HUES48 (cell line): ENCODE results near the gene IQCH.

ENCODE experiments used
- H3K27ac ChIP-seq: one replicate; pipeline ENCODE4 v1.7.0; 2013; ENCODE audit warnings: low read depth, low read length, inconsistent platforms
- H3K27me3 ChIP-seq: 2 replicates; pipeline ENCODE4 v1.6.1; 2013; ENCODE audit warnings: mild to moderate bottlenecking, low read length; ENCODE audit not compliant: control insufficient read depth, insufficient read depth
- H3K36me3 ChIP-seq: 2 replicates; pipeline ENCODE4 v1.6.1; 2013; ENCODE audit warnings: low read length; ENCODE audit not compliant: control insufficient read depth, insufficient read depth
- H3K4me1 ChIP-seq: 2 replicates; pipeline ENCODE4 v1.6.1; 2013; ENCODE audit warnings: mild to moderate bottlenecking, low read length; ENCODE audit not compliant: control insufficient read depth, insufficient read depth
- H3K4me3 ChIP-seq: 2 replicates; pipeline ENCODE4 v1.5.1; 2013; ENCODE audit warnings: mild to moderate bottlenecking, low read depth, low read length
- H3K9ac ChIP-seq: 2 replicates; pipeline ENCODE4 v1.6.1; 2013; ENCODE audit warnings: mild to moderate bottlenecking, low read depth, low read length, moderate library complexity
- H3K9me3 ChIP-seq: 2 replicates; pipeline ENCODE4 v1.6.1; 2013; ENCODE audit warnings: low read length; ENCODE audit not compliant: control insufficient read depth, insufficient read depth

The IQCH gene

DNA sequence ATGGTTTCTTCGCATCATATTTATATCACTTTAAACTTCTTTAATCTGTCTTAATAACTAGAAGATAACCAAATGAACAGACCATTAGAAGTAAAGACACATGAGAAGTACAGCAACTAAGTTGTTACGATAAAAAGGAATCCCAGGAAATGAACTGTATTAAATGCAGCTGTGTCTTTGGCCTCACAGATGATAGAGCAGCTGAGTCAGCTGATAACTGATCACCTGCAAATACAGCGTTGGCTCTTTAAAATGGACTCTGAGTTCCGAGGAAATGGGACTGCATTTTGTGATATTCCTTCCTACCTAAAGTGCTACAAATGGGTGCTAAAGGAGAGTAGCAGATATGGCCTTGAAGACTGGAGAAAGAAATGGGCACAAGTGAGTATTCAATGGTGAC is 145.3 kb downstream of the IQCH start:
- no peak overlapping the region for H3K4me3 ChIP-seq
- no peaks in the 10 kb centered on the region for H3K9me3 ChIP-seq
- H3K27me3 ChIP-seq = no peaks in the 10 kb centered on the region
- no peak overlapping the region for H3K27ac ChIP-seq
- H3K4me1 ChIP-seq = peaks cover 32% of the 10 kb centered on the region
- H3K36me3 ChIP-seq = no peaks in the 10 kb centered on the region
- H3K9ac ChIP-seq = no peak overlapping the region

DNA sequence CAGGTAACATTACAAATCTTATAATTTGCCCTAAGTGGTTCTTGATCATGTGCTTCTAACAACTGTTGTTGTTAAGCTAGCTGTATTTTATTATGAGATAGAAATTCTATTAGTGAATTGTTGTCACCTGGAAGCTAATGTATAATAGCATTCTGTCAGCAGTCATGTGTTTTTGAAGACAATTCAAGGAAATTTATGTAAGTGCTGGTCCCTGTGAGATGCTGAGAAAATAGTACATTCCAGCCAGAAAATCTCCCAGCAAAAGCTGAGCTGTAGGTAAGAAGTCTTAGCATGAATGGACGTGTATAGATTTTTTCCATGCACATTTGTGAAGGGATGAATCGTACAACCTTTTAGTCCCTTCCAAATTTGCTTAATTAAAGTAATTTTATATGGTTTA is 146.3 kb downstream of the IQCH start:
- Histone ChIP-seq H3K4me1 (peaks cover 31% of the 10 kb centered on the region), H3K27ac (no peak overlapping the region), H3K27me3 (no peaks in the 10 kb centered on the region), H3K9ac (no peak overlapping the region), H3K36me3 (no peaks in the 10 kb centered on the region), H3K4me3 (no peak overlapping the region), H3K9me3 (no peaks in the 10 kb centered on the region)

DNA sequence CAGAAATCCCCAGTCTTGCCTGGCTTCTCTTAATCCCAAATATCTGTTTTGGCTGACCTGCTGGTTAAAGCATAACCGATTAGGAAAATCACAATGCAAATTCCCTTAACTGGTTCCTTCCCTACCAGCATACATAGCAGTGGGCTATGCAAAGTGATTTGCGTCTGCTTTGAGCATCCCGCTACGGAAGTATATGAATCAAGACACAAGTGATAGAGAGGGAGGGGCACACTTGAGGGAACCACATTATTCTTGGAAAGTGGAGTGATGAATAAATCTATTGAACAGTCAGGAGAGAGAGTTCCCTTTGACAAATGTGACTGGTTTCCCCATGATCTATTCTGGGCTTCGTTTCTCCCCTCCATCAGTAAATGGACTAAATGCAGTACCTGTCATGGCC is 146.8 kb downstream of the IQCH start:
- Histone ChIP-seq H3K4me3 (no peak overlapping the region), H3K9me3 (no peaks in the 10 kb centered on the region), H3K27me3 (no peaks in the 10 kb centered on the region), H3K36me3 (no peaks in the 10 kb centered on the region), H3K27ac (no peak overlapping the region), H3K9ac (no peak overlapping the region), H3K4me1 (peaks cover 26% of the 10 kb centered on the region)

DNA sequence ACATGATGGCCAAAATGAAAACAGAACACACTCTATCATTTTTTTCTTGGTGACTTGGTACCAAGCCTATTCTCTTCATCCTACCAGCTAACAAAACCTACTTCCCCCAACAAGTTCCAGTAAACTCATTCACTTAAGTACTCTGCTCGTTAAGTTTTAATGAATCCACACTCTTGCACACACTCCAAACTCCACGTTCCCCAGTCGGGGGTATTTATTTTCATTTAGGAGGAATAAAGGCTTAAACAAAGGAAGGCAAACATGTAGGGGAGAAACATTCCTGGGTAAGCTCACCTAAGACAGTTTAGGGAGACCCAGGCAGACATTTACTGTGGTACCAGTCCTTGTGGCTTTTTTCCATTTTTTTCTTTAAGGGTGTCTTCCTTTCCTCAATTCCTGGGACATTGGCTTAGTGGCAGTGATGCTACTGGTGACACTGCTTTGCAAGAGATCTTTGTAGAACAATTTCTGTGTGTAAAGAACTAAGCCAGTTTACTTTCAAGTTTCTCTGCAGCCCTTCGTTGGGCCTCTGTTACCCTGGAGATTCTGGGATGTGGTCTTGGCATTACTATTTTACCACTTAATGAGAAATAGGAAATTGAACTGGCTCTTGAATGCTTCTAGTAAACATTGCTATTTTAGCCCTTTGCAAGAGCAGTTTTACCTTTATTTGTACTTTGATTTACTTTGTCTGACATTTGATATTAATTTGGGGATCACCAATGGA is 149.0 kb downstream of the IQCH start:
- Histone ChIP-seq H3K4me3 (no peak overlapping the region), H3K9ac (no peak overlapping the region), H3K27me3 (no peaks in the 10 kb centered on the region), H3K4me1 (peaks cover 33% of the 10 kb centered on the region), H3K36me3 (no peaks in the 10 kb centered on the region), H3K27ac (no peak overlapping the region), H3K9me3 (no peaks in the 10 kb centered on the region)

DNA sequence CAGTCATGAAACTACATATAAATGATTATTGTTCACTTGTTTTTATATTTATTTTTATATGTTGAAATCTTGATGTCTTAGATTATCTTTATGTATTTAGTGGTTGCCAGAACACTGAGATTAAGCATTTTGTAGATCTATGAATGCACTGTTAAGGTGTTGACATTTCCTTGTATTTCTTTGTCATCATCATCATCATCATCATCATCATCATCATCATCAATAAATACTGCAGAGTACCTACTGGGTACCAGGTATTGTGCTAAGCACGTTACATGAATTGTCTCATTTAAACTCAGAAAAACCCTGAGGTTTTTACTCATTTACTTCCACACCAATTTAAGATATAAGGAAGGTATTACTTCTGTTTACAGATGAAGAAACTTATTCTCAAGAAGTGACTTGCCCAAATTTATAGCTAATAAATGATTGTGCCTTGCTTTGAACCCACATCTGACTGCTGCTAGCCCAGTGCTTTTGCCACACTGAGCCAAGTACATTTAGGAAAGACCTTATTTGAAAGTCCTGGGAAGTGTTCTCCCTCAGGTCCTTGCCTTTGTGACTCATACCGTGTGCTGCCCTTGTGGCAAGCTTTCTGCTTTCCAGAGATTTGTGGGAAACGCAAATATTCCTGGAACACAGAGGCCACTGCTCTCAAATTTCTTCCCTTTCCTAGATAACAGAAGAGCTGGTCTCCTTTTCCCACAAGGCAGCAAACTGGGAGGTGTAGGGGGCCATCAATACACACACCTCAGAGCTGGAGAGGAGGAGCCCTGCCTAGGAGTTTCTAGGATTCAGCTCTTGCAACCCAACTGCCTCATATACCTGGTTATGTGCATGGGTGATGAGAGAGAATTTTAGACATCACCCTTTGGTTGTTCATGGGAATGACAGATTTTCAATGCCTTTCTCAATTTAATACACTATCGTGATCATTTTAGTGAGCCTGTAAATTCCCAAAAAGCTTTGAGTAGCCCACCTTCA is 150.9 kb downstream of the IQCH start:
- no peak overlapping the region for H3K9ac ChIP-seq
- H3K27me3 ChIP-seq = no peaks in the 10 kb centered on the region
- H3K9me3 ChIP-seq = no peaks in the 10 kb centered on the region
- no peak overlapping the region for H3K4me3 ChIP-seq
- H3K4me1 ChIP-seq = peaks cover 38% of the 10 kb centered on the region
- no peaks in the 10 kb centered on the region for H3K36me3 ChIP-seq
- no peak overlapping the region for H3K27ac ChIP-seq

DNA sequence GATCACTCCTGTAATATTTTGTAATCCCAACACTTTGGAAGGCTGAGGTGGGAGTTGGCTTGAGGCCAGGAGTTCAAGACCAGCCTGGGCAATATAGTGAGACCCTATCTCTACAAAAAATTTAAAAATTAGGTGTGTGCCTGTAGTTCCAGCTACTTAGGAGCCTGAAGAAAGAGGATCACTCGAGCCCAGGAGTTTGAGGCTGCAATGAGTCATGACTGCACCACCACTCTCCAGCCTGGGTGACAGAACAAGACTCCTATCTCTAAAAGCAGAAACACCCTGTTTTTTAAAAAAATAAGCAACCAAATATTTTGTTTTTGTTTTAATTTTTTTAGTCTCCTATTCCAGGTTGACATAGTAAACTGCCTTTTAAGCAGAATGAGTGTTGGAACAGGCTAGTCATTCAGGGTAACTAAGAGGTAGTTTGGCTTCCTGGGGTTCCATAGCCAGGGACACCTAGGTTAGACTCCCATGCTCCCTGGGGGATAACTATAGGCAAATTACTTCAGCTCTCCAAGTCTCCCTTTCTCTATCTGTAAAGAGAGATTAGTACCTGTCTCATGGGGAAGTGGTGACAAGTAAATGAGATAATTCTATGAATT is 151.8 kb downstream of the IQCH start:
- H3K27me3 ChIP-seq = no peaks in the 10 kb centered on the region
- H3K9me3 ChIP-seq = no peaks in the 10 kb centered on the region
- no peaks in the 10 kb centered on the region for H3K36me3 ChIP-seq
- no peak overlapping the region for H3K9ac ChIP-seq
- H3K4me3 ChIP-seq = no peak overlapping the region
- H3K27ac ChIP-seq = no peak overlapping the region
- H3K4me1 ChIP-seq = peaks cover 35% of the 10 kb centered on the region

DNA sequence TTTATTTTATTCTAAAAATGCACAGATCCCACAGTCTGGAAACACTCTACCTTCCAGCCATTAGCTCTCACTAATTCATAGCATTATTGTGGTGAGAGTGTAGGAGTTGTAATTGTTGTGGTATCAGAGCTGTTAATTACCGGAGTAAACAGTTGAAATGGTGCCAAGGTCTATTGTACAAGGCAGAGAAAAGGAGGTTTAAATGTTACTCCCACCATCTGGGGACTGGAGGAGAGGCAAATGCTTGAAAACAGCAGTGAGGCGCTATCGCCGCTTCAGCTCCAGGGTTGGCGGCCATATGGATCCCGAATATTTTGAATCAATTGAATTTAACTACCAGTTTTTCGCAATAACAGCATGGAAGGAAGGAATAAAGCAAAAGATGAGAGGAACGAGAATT is 153.2 kb downstream of the IQCH start:
- no peaks in the 10 kb centered on the region for H3K9me3 ChIP-seq
- no peaks in the 10 kb centered on the region for H3K27me3 ChIP-seq
- H3K36me3 ChIP-seq = no peaks in the 10 kb centered on the region
- peak overlapping the region; percentile 41 for H3K27ac ChIP-seq
- H3K9ac ChIP-seq = no peak overlapping the region
- no peak overlapping the region for H3K4me3 ChIP-seq
- peaks cover 34% of the 10 kb centered on the region for H3K4me1 ChIP-seq

DNA sequence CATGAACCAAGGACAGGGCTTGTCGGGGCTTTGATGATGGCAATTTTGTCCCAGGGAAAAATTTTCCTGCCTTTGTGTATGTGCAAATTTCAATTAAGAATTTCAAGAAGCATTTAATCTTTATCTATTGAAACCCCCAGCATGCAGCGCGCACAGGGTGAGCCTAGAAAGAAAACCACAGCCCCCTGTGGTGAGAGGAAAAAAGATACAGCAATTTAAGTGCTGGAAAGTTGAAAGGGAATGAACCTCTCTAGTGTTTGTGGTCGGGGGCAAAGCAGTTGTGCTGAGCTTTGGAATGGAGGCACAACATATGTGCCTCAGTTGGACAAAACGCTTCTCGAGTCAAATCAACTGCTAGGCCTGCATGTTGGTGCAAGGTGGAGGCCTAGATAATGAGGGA is 154.6 kb downstream of the IQCH start:
- no peaks in the 10 kb centered on the region for H3K36me3 ChIP-seq
- H3K4me1 ChIP-seq = peaks cover 25% of the 10 kb centered on the region
- no peaks in the 10 kb centered on the region for H3K9me3 ChIP-seq
- no peak overlapping the region for H3K4me3 ChIP-seq
- H3K27me3 ChIP-seq = no peaks in the 10 kb centered on the region
- no peak overlapping the region for H3K9ac ChIP-seq
- peak overlapping the region; percentile 45 for H3K27ac ChIP-seq

DNA sequence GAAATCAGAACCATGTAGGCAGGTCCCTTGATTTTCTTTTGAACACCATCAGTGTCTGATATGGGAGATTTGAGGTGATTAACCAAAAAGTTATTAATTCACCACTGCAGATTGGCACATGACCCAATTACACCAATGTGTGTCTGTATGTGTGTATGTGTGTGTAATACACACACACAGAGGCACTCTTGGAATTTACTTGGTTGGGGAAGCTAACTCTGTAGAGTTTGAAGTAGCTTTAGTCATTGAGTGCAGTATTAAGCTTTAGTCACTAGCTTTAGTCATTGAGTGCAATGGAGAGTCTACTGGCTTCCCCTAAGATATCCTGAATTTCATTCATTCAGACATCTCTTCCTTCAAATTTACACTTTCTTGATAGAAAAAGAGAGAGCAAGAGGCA is 156.9 kb downstream of the IQCH start:
- Histone ChIP-seq H3K9ac (no peak overlapping the region), H3K27me3 (no peaks in the 10 kb centered on the region), H3K9me3 (no peaks in the 10 kb centered on the region), H3K27ac (no peak overlapping the region), H3K36me3 (no peaks in the 10 kb centered on the region), H3K4me3 (no peak overlapping the region), H3K4me1 (peaks cover 25% of the 10 kb centered on the region)

DNA sequence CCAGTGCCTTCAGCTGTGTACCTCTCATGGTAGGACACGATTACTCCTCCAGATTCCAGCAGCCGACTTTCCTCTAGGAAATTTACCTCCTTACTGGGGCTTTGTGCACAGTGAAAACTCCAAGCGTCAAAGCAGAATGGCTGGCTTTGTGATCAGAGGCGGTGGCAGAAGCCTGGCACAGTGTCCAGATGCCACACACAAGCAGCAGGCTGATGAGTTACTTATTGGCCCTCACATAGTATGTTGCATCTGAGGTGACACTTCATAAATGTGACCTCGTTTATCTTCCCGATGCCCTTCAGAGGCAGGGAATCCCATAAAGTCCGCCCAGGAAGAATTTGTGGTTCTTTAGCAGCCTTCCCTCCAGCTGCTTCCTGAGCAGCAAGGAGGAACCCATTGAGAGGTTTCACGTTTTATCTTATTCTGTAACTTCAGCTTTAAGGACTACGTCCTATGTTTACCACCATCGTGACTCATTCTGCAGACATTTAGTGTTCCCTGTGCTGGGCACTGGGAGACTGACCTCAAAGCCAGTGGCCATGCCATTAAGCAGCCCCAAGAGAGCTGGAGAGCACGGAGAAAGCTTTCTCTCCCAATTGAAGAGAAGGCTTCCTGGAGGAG is 159.3 kb downstream of the IQCH start:
- peaks cover 8% of the 10 kb centered on the region for H3K4me1 ChIP-seq
- H3K36me3 ChIP-seq = no peaks in the 10 kb centered on the region
- no peak overlapping the region for H3K27ac ChIP-seq
- H3K4me3 ChIP-seq = no peak overlapping the region
- H3K9me3 ChIP-seq = no peaks in the 10 kb centered on the region
- H3K27me3 ChIP-seq = no peaks in the 10 kb centered on the region; the same call in 1 of the 2 replicates
- no peak overlapping the region for H3K9ac ChIP-seq
